ENCODE results near the gene PRSS57. TPM values are rescaled to one million over a fixed set of nuclear protein-coding genes. Genes with fewer than 3 reads are reported as not detected.
A peak's percentile ranks its signal among the peaks of the same experiment; 100 is the strongest.
"Not testable (repeated sequence)": the region's sequence is repeated elsewhere in the genome, so short reads cannot be mapped to it uniquely, and the experiment has no call there.

The PRSS57 gene
- not detected for total RNA-seq

GRCh38 chr19:695352-695949, at the start of gene PRSS57:
Gene PRSS57 (minus strand): TSS chr19:695452. CDS start chr19:695430, 22 bp downstream.
- no peak for DNase-seq
- intact Hi-C loops (cut with micrococcal nuclease): no loop called here
- ChIA-PET POLR2A (interaction anchor here (1.3 kb wide), 1 partner anchor 35 kb away, joined by 3 read pairs; no protein-coding TSS in a partner anchor), CTCF (no interaction called here)
- ATAC-seq: peak; percentile 53
- H3K27ac Mint-ChIP-seq: no peak within 1 kb of the TSS
- no peaks in the 10 kb centered on the region for H3K36me3 Mint-ChIP-seq (ENCODE audit: low read depth)
- TF ChIP-seq CTCF (IDR thresholded peaks at IDR 0.05): no peak
- H3K4me1 Mint-ChIP-seq (ENCODE audit: low read depth): peaks cover 4% of the 10 kb centered on the region
- H3K27me3 Mint-ChIP-seq: peaks cover 10% of the 10 kb centered on the region
- no peaks in the 10 kb centered on the region for H3K9me3 Mint-ChIP-seq
- no peak within 1 kb of the TSS for H3K4me3 Mint-ChIP-seq

- Mint-ChIP-seq H3K4me1 (ENCODE audit: low read depth) (no peaks in the 10 kb centered on the region), H3K27ac (no peak overlapping the region), H3K9me3 (peaks cover 5% of the 10 kb centered on the region), H3K36me3 (ENCODE audit: low read depth) (no peaks in the 10 kb centered on the region), H3K4me3 (no peak overlapping the region), H3K27me3 (no peaks in the 10 kb centered on the region)
- ChIA-PET CTCF (no interaction called here), POLR2A (no interaction called here)
- no peak for DNase-seq
- ATAC-seq: no peak
- intact Hi-C loops (cut with micrococcal nuclease): no loop called here
- no peak for TF ChIP-seq CTCF (IDR thresholded peaks at IDR 0.05)
Observed at GRCh38 chr19:743168-743687, 48.0 kb upstream of the PRSS57 start.

- DNase-seq (no peak), ATAC-seq (no peak)
- ChIA-PET POLR2A (no interaction called here), CTCF (no interaction called here)
- no peaks in the 10 kb centered on the region for H3K4me1 Mint-ChIP-seq (ENCODE audit: low read depth)
- H3K27ac Mint-ChIP-seq: no peak overlapping the region
- H3K4me3 Mint-ChIP-seq: no peak overlapping the region
- peaks cover 1% of the 10 kb centered on the region for H3K27me3 Mint-ChIP-seq
- peaks cover 5% of the 10 kb centered on the region for H3K9me3 Mint-ChIP-seq
- H3K36me3 Mint-ChIP-seq (ENCODE audit: low read depth): no peaks in the 10 kb centered on the region
- intact Hi-C loops (cut with micrococcal nuclease): no loop called here
- TF ChIP-seq CTCF (IDR thresholded peaks at IDR 0.05): no peak
Observed at GRCh38 chr19:742540-743075, 47.4 kb upstream of the PRSS57 start.

- no peak overlapping the region for H3K4me3 Mint-ChIP-seq
- no peak overlapping the region for H3K27ac Mint-ChIP-seq
- peaks cover 1% of the 10 kb centered on the region for H3K27me3 Mint-ChIP-seq
- H3K36me3 Mint-ChIP-seq (ENCODE audit: low read depth): no peaks in the 10 kb centered on the region
- no peak for TF ChIP-seq CTCF (IDR thresholded peaks at IDR 0.05)
- no peaks in the 10 kb centered on the region for H3K4me1 Mint-ChIP-seq (ENCODE audit: low read depth)
- intact Hi-C loops (cut with micrococcal nuclease): no loop called here
- CTCF ChIA-PET: no interaction called here
- peak; percentile 17 for DNase-seq
- peaks cover 5% of the 10 kb centered on the region for H3K9me3 Mint-ChIP-seq
- ATAC-seq: no peak
- POLR2A ChIA-PET: no interaction called here
Observed at GRCh38 chr19:741506-742131, 46.4 kb upstream of the PRSS57 start.

- ATAC-seq; H3K36me3 Mint-ChIP-seq (ENCODE audit: low read depth); intact Hi-C loops (cut with micrococcal nuclease); H3K4me1 Mint-ChIP-seq (ENCODE audit: low read depth); POLR2A ChIA-PET; H3K27ac Mint-ChIP-seq; DNase-seq; H3K9me3 Mint-ChIP-seq; H3K27me3 Mint-ChIP-seq; H3K4me3 Mint-ChIP-seq: not testable (repeated sequence)
- CTCF ChIA-PET: interaction anchor here (1.0 kb wide), 1 partner anchor 36 kb away, joined by 3 read pairs; no protein-coding TSS in a partner anchor
Observed at GRCh38 chr19:740816-741505, 45.7 kb upstream of the PRSS57 start.

Measured in activated CD8-positive, alpha-beta T cell treated with anti-CD3 and anti-CD28 coated beads for 36 hours (primary cell).